Neuron (in vitro differentiated cells): ENCODE measurements around the gene S100A9.
"Not testable (repeated sequence)": the region's sequence is repeated elsewhere in the genome, so short reads cannot be mapped to it uniquely, and the experiment has no call there.

ENCODE experiments used
- H2AFZ ChIP-seq: one replicate; pipeline ENCODE4 v1.6.1; 2013; ENCODE audit warnings: low read depth, mild to moderate bottlenecking, inconsistent platforms, low read length, moderate library complexity
- H3K27me3 ChIP-seq: one replicate; pipeline ENCODE4 v1.6.1; 2013; ENCODE audit warnings: low read length; ENCODE audit not compliant: insufficient read depth
- H3K36me3 ChIP-seq: one replicate; pipeline ENCODE4 v1.6.1; 2013; ENCODE audit warnings: low read length; ENCODE audit not compliant: insufficient read depth
- H3K4me1 ChIP-seq: one replicate; pipeline ENCODE4 v1.6.1; 2013; ENCODE audit warnings: low read length; ENCODE audit not compliant: insufficient read depth
- H3K4me3 ChIP-seq: 2 replicates; pipeline ENCODE4 v1.5.1; 2013; ENCODE audit warnings: mild to moderate bottlenecking, low read length, moderate library complexity
- H3K9me3 ChIP-seq: one replicate; pipeline ENCODE4 v1.6.1; 2013; ENCODE audit warnings: low read length

S100A9 gene

DNA sequence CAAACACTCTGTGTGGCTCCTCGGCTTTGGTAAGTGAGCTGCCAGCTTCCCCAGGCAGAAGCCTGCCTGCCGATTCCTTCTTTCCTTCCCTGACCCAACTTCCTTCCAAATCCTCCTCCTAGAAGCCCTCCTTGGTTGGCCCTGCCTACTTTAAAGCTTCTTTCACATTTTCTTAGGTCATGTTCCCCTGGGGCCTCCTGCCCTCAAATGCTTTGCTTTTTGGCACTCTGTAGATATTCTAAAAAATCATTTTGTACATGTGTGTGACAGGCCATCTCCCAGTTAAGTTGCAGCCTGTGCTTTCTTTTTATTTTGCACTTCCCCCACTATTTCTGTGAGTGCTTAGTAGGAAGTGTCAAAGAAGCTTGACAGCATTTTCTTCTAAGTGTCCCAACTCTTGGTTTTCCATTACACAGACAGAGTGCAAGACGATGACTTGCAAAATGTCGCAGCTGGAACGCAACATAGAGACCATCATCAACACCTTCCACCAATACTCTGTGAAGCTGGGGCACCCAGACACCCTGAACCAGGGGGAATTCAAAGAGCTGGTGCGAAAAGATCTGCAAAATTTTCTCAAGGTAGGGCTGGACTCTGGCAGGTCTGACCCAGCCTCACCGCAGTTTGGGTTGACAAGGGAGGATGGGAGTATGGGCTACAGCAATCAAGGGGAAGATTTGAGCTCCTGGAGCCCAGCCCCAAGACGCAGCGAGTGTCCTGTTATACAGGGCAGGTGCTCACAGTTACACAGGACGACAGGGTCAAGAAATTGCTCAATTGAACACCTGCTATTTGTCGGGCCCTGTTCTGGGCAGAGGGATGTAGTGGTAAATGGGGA, at the start of gene S100A9:
TSS of gene S100A9 (plus strand) at position 2 of the 838 bp plus-strand sequence. CDS start at position 432, 430 bp downstream.
- no peak within 1 kb of the TSS for H3K4me3 ChIP-seq
- H3K36me3 ChIP-seq: no peaks in the 10 kb centered on the region
- no peaks in the 10 kb centered on the region for H3K4me1 ChIP-seq
- peaks cover 10% of the 10 kb centered on the region for H3K27me3 ChIP-seq
- H2AFZ ChIP-seq: no peak within 1 kb of the TSS
- H3K9me3 ChIP-seq: no peaks in the 10 kb centered on the region

DNA sequence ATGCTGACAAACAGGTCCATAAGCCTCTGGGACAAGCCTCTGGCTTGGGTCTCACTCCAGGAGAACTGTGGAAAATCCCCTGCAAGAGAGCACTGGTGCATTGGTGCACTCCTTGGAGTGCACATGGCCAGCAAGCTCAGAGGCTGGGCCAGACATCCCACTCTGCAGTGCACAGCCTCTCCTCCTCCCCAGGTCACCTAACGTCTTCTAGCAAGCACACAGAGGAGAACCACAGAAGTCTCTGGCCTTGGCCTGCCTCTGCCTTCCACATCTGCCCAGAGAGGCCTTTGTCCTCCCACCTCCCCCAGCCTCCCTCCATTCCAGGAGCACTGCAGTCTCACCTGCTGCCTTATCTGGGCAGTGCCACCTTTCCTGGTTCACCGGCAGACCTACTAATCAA, 49.1 kb upstream of the S100A9 start:
- H3K4me3 ChIP-seq: no peak overlapping the region
- H3K4me1 ChIP-seq: no peaks in the 10 kb centered on the region
- H2AFZ ChIP-seq: no peak overlapping the region
- no peaks in the 10 kb centered on the region for H3K36me3 ChIP-seq
- no peaks in the 10 kb centered on the region for H3K9me3 ChIP-seq
- peaks cover 8% of the 10 kb centered on the region for H3K27me3 ChIP-seq

DNA sequence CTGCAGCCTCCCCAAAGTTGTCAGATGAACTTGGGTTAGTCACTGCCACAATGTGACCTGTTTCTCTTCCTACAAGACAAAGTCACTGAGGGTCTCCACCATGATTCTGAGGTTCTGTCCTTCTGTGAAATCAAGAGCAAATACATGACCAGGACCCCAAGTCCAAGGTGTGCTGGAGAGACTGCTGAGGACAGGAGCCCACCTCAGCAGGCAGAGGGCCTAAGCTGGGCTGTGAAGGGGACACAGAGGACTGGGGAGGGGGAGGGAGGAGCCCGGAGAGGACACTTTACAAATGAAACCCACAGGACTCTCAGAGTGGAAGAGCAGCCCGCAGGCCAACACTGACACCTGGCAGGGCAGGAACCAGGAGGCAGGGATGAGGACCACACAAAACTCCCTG, 48.2 kb upstream of the S100A9 start:
- Histone ChIP-seq H3K4me1 (no peaks in the 10 kb centered on the region), H3K4me3 (no peak overlapping the region), H3K9me3 (no peaks in the 10 kb centered on the region), H3K27me3 (peaks cover 8% of the 10 kb centered on the region), H3K36me3 (no peaks in the 10 kb centered on the region), H2AFZ (no peak overlapping the region)

DNA sequence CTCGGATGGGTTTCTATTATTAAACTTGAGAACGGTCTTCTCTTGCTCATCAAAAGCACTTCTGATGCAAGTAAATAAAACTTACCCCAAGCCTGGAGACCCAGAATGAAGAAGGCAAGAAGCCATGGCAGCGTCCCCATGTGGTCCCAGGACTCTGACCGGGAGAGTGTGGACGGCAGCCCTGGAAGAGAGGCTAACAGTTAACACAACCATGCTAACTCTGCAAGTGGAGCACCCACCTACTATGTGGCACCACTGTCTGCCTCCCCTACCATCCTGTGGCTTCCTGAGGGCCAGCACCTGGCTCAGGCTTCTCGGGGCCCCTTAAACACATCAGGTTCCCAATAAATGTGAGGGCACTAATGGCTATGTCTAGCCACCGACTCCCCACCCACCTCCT, 47.1 kb upstream of the S100A9 start:
- Histone ChIP-seq H3K4me3 (no peak overlapping the region), H3K9me3 (no peaks in the 10 kb centered on the region), H3K36me3 (no peaks in the 10 kb centered on the region), H3K27me3 (peaks cover 8% of the 10 kb centered on the region), H3K4me1 (no peaks in the 10 kb centered on the region), H2AFZ (no peak overlapping the region)

DNA sequence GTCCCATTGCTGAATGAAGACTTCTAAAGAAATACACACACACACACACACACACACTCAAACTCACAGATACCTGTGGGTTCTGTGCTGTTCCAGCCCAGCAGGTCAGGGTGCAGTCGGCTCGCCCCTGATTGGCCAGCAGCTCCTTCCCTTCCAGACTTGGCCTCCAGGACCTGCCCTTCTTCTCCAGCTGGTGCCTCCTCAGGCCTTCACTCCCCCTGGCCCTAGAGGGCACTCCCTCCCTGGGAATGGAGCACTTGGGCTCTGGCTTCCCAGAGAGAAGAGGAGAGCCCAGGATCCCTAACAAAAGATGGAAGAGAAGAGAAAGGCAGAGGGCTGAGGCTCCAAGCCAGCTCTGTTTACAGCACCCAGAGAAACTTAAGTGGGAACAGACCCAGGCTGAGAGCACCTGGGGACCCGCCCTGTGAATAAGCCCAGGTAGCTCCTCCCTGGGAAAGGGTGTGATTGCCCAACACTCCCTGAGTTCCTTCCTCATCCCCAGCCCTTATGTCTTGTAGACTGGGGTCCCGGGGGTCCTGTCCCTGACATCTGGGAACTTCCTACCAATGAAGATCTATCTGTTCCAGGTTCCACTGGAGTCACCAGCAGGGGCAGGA, 45.0 kb upstream of the S100A9 start, which contains the start of gene PGLYRP3:
TSS of gene PGLYRP3 (minus strand) at position 383 of the 617 bp plus-strand sequence. CDS start 2,287 bp downstream, outside the sequence.
- Histone ChIP-seq H3K4me3 (no peak within 1 kb of the TSS), H3K4me1 (no peaks in the 10 kb centered on the region), H2AFZ (no peak within 1 kb of the TSS), H3K27me3 (peaks cover 4% of the 10 kb centered on the region), H3K36me3 (no peaks in the 10 kb centered on the region), H3K9me3 (no peaks in the 10 kb centered on the region)

DNA sequence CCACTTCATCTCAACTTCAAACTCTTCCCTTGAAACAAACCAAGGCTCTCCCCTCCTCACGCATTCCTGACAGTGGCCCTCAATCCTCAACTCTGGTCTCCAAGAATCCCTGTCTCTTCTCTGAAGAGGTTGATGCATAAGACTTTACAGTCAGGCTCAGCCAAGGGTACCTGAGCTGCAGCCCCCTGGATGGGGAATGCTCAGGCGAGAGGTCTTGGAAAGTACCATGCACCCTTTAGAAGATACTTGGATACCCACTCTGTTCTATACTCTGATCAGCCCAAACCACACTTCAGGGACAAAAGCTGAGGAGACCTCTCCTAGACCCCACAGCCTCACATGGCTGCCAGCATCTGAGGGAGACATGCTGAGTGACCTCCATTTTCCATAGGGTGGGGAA, 44.4 kb upstream of the S100A9 start:
- no peaks in the 10 kb centered on the region for H3K4me1 ChIP-seq
- H3K36me3 ChIP-seq: no peaks in the 10 kb centered on the region
- H3K4me3 ChIP-seq: no peak overlapping the region
- H3K27me3 ChIP-seq: peaks cover 4% of the 10 kb centered on the region
- no peak overlapping the region for H2AFZ ChIP-seq
- no peaks in the 10 kb centered on the region for H3K9me3 ChIP-seq

DNA sequence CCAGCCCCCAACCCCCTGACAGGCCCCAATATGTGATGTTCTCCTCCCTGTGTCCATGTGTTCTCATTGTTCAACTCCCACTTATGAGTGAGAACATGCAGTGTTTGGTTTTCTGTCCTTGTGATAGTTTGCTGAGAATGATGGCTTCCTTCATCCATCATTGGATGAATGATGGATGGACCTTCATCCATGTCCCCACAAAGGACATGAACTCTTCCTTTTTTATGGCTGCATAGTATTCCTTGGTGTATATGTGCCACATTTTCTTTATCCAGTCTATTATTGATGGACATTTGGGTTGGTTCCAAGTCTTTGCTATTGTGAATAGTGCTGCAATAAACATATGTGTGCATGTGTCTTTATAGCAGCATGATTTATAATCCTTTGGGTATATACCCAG, 43.3 kb upstream of the S100A9 start:
- H3K4me1 ChIP-seq, H3K36me3 ChIP-seq, H3K9me3 ChIP-seq, H3K4me3 ChIP-seq, H3K27me3 ChIP-seq, H2AFZ ChIP-seq: not testable (repeated sequence)

DNA sequence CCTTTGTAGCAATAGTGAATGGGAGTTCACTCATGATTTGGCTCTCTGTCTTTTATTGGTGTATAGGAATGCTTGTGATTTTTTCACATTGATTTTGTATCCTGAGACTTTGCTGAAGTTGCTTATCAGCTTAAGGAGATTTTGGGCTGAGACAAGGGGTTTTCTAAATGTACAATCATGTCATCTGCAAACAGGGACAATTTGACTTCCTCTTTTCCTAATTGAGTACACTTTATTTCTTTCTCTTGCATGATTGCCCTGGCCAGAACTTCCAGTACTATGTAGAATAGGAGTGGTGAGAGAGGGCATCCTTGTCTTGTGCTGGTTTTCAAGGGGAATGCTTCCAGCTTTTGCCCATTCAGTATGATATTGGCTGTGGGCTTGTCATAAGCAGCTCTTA, 41.6 kb upstream of the S100A9 start:
- H2AFZ ChIP-seq, H3K4me3 ChIP-seq, H3K36me3 ChIP-seq, H3K4me1 ChIP-seq, H3K9me3 ChIP-seq, H3K27me3 ChIP-seq: not testable (repeated sequence)

DNA sequence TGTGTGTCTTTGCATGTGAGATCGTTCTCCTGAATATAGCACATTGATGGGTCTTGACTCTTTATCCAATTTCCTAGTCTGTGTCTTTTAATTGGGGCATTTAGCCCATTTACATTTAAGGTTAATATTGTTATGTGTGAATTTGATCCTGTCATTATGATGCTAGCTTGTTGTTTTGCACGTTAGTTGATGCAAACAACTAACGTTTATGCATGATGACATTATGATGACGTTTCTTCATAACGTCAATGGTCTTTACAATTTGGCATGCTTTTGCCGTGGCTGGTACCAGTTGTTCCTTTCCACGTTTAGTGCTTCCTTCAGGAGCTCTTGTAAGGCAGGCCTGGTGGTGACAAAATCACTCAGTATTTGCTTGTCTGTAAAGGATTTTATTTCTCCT, 39.5 kb upstream of the S100A9 start:
- not testable (repeated sequence) for H2AFZ ChIP-seq, H3K27me3 ChIP-seq, H3K4me3 ChIP-seq

DNA sequence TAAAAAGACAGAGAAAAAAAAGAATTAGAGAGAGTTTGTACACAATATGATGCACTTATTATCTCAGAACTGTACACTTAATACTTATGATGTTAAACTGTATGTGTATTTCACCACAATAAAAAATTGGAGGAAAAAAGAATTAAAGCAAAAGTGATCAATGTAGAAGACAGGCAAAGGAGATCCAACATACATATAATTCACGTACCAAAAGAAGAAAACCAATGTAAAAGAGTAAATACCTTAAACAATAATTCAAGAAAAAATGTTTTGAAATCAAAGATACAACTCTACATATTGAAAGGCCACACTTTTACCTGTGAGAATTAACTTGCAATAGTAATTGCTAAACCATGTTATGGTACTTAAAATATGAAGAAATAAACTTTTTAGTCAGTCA, 35.1 kb upstream of the S100A9 start:
- no peaks in the 10 kb centered on the region for H3K36me3 ChIP-seq
- no peaks in the 10 kb centered on the region for H3K27me3 ChIP-seq
- H2AFZ ChIP-seq: no peak overlapping the region
- no peak overlapping the region for H3K4me3 ChIP-seq
- H3K4me1 ChIP-seq: no peaks in the 10 kb centered on the region
- H3K9me3 ChIP-seq: peaks cover 2% of the 10 kb centered on the region

More for the DNA sequence above, 39.5 kb upstream of the S100A9 start:
- not testable (repeated sequence) for H3K9me3 ChIP-seq, H3K36me3 ChIP-seq, H3K4me1 ChIP-seq

DNA sequence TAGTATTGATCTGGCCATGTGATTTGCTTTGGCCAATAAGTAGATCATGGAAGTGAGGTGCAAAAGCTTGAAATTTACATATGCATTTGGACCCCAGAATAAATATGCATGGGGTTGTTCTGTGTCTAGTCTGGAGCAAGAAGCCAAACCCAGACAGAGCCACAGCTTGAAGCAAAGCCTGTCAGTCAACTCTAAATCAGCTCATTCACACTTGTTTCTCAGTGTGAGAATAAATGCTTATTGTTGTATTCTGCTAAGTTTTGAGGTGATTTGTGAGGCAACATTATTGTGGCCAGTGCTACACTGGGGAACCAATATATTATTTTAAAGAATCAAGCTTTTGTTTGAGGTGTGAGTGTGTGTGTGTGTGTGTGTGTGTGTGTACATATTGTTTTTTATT, 32.7 kb upstream of the S100A9 start:
- H3K9me3 ChIP-seq: peaks cover 2% of the 10 kb centered on the region
- H3K4me3 ChIP-seq: no peak overlapping the region
- H2AFZ ChIP-seq: no peak overlapping the region
- H3K36me3 ChIP-seq: no peaks in the 10 kb centered on the region
- no peaks in the 10 kb centered on the region for H3K4me1 ChIP-seq
- H3K27me3 ChIP-seq: no peaks in the 10 kb centered on the region

DNA sequence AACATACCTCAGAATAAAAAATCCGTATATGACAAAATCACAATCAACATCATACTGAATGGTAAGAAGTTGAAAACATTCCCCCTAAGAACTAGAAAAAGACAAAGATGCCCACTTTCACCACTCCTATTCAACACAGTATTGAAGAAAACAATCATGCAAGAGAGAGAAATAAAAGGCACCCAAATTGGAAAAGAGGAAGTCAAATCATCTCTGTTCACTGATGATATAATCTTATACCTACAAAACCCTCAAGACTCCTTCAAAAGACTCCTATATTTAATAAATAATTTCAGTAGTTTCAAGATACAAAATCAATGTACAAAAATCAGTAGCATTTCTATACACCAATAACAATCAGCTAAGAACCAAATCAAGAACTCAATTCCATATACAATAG, 23.8 kb upstream of the S100A9 start:
- Histone ChIP-seq H3K27me3 (no peaks in the 10 kb centered on the region), H3K36me3 (no peaks in the 10 kb centered on the region)

DNA sequence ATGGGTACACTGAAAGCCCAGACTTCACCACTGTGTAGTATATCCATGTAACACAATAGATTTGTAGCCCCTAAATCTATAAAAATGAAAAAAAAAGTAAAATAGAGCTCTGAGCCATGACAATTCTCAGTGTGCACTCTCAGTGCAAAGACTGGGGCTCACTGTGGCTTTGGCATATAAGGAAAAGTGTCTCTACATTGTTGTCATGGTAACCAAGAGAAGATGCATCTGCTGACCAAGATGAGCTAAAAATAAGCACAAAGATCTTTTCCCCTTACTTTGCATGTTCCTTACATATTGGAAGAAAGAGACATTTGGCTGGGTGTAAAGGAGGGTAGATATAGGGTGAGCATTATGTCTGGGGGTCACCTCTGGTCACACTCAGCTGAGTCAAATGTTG, 21.0 kb upstream of the S100A9 start:
- H3K36me3 ChIP-seq: no peaks in the 10 kb centered on the region
- no peaks in the 10 kb centered on the region for H3K4me1 ChIP-seq
- H3K9me3 ChIP-seq: no peaks in the 10 kb centered on the region
- no peaks in the 10 kb centered on the region for H3K27me3 ChIP-seq
- no peak overlapping the region for H2AFZ ChIP-seq
- H3K4me3 ChIP-seq: no peak overlapping the region

More for the DNA sequence above, 23.8 kb upstream of the S100A9 start:
- Histone ChIP-seq H3K9me3 (no peaks in the 10 kb centered on the region), H2AFZ (no peak overlapping the region), H3K4me1 (no peaks in the 10 kb centered on the region), H3K4me3 (no peak overlapping the region)
